HepG2 (cell line): Measurements from ENCODE around the gene RAB11FIP5. TPM values are rescaled to one million over a fixed set of nuclear protein-coding genes. Genes with fewer than 3 reads are reported as not detected.

Experiments
- DZIP1 ChIP-seq: sonication (generic); formaldehyde crosslinking; IDR thresholded peaks from 2 replicates; pipeline ENCODE4 v1.5.0; 2020; ENCODE audit warnings: mild to moderate bottlenecking, missing genetic modification reagents
- JARID2 ChIP-seq: sonication (generic); formaldehyde crosslinking; IDR thresholded peaks from 2 replicates; pipeline ENCODE4 v1.8.1; 2023; ENCODE audit warnings: missing genetic modification reagents, inconsistent platforms; ENCODE audit not compliant: insufficient replicate concordance
- KDM3A ChIP-seq: IDR thresholded peaks from 2 replicates; pipeline ENCODE4 v1.6.1; 2018; ENCODE audit warnings: low read depth, missing compliant biosample characterization
- LBX2 ChIP-seq: sonication (generic); formaldehyde crosslinking; IDR thresholded peaks from 2 replicates; pipeline ENCODE4 v1.5.0; 2020; ENCODE audit warnings: missing genetic modification reagents, mild to moderate bottlenecking, borderline replicate concordance
- PITX1 ChIP-seq: sonication (generic); formaldehyde crosslinking; IDR thresholded peaks from 2 replicates; pipeline ENCODE4 v1.5.1; 2020; ENCODE audit warnings: mild to moderate bottlenecking, missing genetic modification reagents
- RBFOX2 ChIP-seq: fragments of 200-400 bp; formaldehyde crosslinking; IDR thresholded peaks from 2 replicates; pipeline ENCODE4 v1.6.1; 2017; ENCODE audit warnings: low read depth, mild to moderate bottlenecking, low read length
- THAP9 ChIP-seq: sonication (generic); formaldehyde crosslinking; IDR thresholded peaks from 2 replicates; pipeline ENCODE4; 2020; ENCODE audit warnings: missing genetic modification reagents, mild to moderate bottlenecking, borderline replicate concordance
- ZFP36L1 ChIP-seq: sonication (generic); formaldehyde crosslinking; IDR thresholded peaks from 2 replicates; pipeline ENCODE4 v1.8.0; 2022; ENCODE audit warnings: mild to moderate bottlenecking, missing genetic modification reagents, moderate library complexity
- ZFP41 ChIP-seq: sonication (generic); formaldehyde crosslinking; IDR thresholded peaks from 2 replicates; pipeline ENCODE4 v1.4.0; 2020; ENCODE audit warnings: mild to moderate bottlenecking, missing genetic modification reagents, borderline replicate concordance
- ZMYM3 ChIP-seq: sonication (generic); formaldehyde crosslinking; IDR thresholded peaks from 2 replicates; pipeline ENCODE4 v1.5.1; 2020; ENCODE audit warnings: mild to moderate bottlenecking, missing genetic modification reagents
- ZNF224 ChIP-seq: sonication (generic); formaldehyde crosslinking; IDR thresholded peaks from 2 replicates; pipeline ENCODE4 v1.5.0; 2020; ENCODE audit warnings: mild to moderate bottlenecking, missing genetic modification reagents
- ZNF264 ChIP-seq: sonication (generic); formaldehyde crosslinking; IDR thresholded peaks from 2 replicates; pipeline ENCODE4 v1.4.0; 2020; ENCODE audit warnings: missing genetic modification reagents
- ZNF512B ChIP-seq: sonication (generic); formaldehyde crosslinking; IDR thresholded peaks from 2 replicates; pipeline ENCODE4 v1.5.1; 2020; ENCODE audit warnings: missing genetic modification reagents, mild to moderate bottlenecking, borderline replicate concordance
- ZNF704 ChIP-seq: sonication (generic); formaldehyde crosslinking; IDR thresholded peaks from 2 replicates; pipeline ENCODE4 v1.8.1; 2023; ENCODE audit warnings: mild to moderate bottlenecking, inconsistent platforms, moderate library complexity, missing genetic modification reagents, borderline replicate concordance
- ZNF761 ChIP-seq: sonication (generic); formaldehyde crosslinking; conservative IDR thresholded peaks from 2 replicates; pipeline ENCODE4 v1.4.0; 2020; ENCODE audit warnings: mild to moderate bottlenecking, missing genetic modification reagents
- ZNF839 ChIP-seq: sonication (generic); formaldehyde crosslinking; IDR thresholded peaks from 2 replicates; pipeline ENCODE4 v1.4.0; 2020; ENCODE audit warnings: missing genetic modification reagents, mild to moderate bottlenecking, borderline replicate concordance
- polyA plus RNA-seq, 8 experiments: library from polyadenylated mRNA; depleted of rRNA in 3 of 8; stranded (reverse) in 7 of 8; unstranded in 1 of 8; fragments of >200 nt; fragmentation: Illumina TruSeq in 4 of 8; extraction: Trizol in 4 of 8; gene quantifications; 2 replicates each; pipeline versions ENCODE4 v1.2.1 to v1.2.3, GENCODE V29; 2011 to 2016; ENCODE audit warnings: low read depth in 4 of 8, missing spikeins in 1 of 8, mixed read lengths in 1 of 8; ENCODE audit not compliant: insufficient read depth in 1 of 8
- total RNA-seq, 5 experiments: library from RNA; depleted of rRNA; stranded (reverse); fragments of >200 nt; fragmentation: Illumina TruSeq; extraction: Trizol; gene quantifications; 2 replicates each; pipeline ENCODE4 v1.2.3, GENCODE V29; 2016; ENCODE audit warnings: low read depth in 1 of 5

The RAB11FIP5 gene
- total and polyA plus RNA-seq, 2 of the 13 experiments (the other 11 are each of a cell fraction or from before 2014, with no cell fraction given): 9.4 to 22.9 TPM

- TF ChIP-seq PITX1 (CRISPR knock-in tag) (peak; percentile 57; the same call in 1 of the 2 replicates), ZFP41 (CRISPR knock-in tag) (no peak), THAP9 (peak; percentile 54), KDM3A (CRISPR knock-in tag) (peak; percentile 75; the same call in 1 of the 2 replicates), ZMYM3 (CRISPR knock-in tag) (peak; percentile 63; the same call in 1 of the 2 replicates), ZNF264 (CRISPR knock-in tag) (no peak), DZIP1 (CRISPR knock-in tag) (peak; percentile 89), ZNF224 (CRISPR knock-in tag) (peak; percentile 74; the same call in 1 of the 2 replicates), ZNF704 (CRISPR knock-in tag) (peak; percentile 93), ZNF512B (CRISPR knock-in tag) (peak; percentile 86; the same call in 1 of the 2 replicates), ZFP36L1 (CRISPR knock-in tag) (peak; percentile 19; the same call in 1 of the 2 replicates), JARID2 (peak; percentile 35), RBFOX2 (0 out of 2 replicates have a peak, but pooled peaks have one; percentile 10), LBX2 (CRISPR knock-in tag) (0 out of 2 replicates have a peak, but pooled peaks have one; percentile 13), ZNF839 (CRISPR knock-in tag) (no peak; the same call in 1 of the 2 replicates), ZNF761 (CRISPR knock-in tag) (0 out of 2 replicates have a peak, but pooled peaks have one; percentile 54)
These were observed at the start of gene RAB11FIP5 (continued) for GRCh38 chr2:73112913-73113854.
